Activated CD4-positive, alpha-beta T cell treated with anti-CD3 and anti-CD28 coated beads, Interleukin-10, Interleukin-2, amounts not matched to agents 100 ng/mL and 50 ng/mL, durations not matched to agents 16 hours and 8 hours (primary cell): Measurements from ENCODE around the gene PAOX.

ENCODE experiments used
- DNase-seq: peaks from one replicate; pipeline ENCODE4 v3.0.0-alpha.2; 2020

The PAOX gene

GRCh38 chr10:133379152-133379800 lies at the start of gene PAOX:
PAOX (plus strand) TSS chr10:133379262; CDS start chr10:133379317, 55 bp downstream.
- no peak for DNase-seq

- peak; percentile 87 for DNase-seq
Observed at GRCh38 chr10:133329491-133330202, 49.4 kb upstream of the PAOX start.

- no peak for DNase-seq
Observed at GRCh38 chr10:133332936-133333699, 45.9 kb upstream of the PAOX start.

GRCh38 chr10:133334503-133335245 lies 44.4 kb upstream of the PAOX start:
- no peak for DNase-seq

- peak; percentile 62 for DNase-seq
Observed at GRCh38 chr10:133335246-133336117, 43.6 kb upstream of the PAOX start.

- no peak for DNase-seq
Observed at GRCh38 chr10:133336118-133336576, 42.9 kb upstream of the PAOX start.

GRCh38 chr10:133336577-133337369 lies 42.3 kb upstream of the PAOX start, which contains the start of gene CALY:
CALY (minus strand) TSS chr10:133336896; CDS start chr10:133328989, 7,907 bp downstream.
- DNase-seq: peak; percentile 49

GRCh38 chr10:133337370-133337725 lies 41.7 kb upstream of the PAOX start:
- DNase-seq: no peak

- no peak for DNase-seq
Observed at GRCh38 chr10:133338080-133339071, 40.7 kb upstream of the PAOX start.

- DNase-seq: no peak
Observed at GRCh38 chr10:133339708-133340380, 39.2 kb upstream of the PAOX start.

GRCh38 chr10:133341983-133342382 lies 37.1 kb upstream of the PAOX start:
- no peak for DNase-seq

GRCh38 chr10:133342942-133343341 lies 36.1 kb upstream of the PAOX start:
- no peak for DNase-seq

- DNase-seq: no peak
Observed at GRCh38 chr10:133343558-133343957, 35.5 kb upstream of the PAOX start.

- no peak for DNase-seq
Observed at GRCh38 chr10:133344236-133344635, 34.8 kb upstream of the PAOX start.

GRCh38 chr10:133346413-133346812 lies 32.6 kb upstream of the PAOX start:
- DNase-seq: no peak

GRCh38 chr10:133347710-133348517 lies 31.1 kb upstream of the PAOX start:
- no peak for DNase-seq

GRCh38 chr10:133349160-133349568 lies 29.9 kb upstream of the PAOX start:
- no peak for DNase-seq

- no peak for DNase-seq
Observed at GRCh38 chr10:133349577-133350011, 29.5 kb upstream of the PAOX start.
